Measurements from ENCODE around the gene MYLIP.

Gene MYLIP

DNA sequence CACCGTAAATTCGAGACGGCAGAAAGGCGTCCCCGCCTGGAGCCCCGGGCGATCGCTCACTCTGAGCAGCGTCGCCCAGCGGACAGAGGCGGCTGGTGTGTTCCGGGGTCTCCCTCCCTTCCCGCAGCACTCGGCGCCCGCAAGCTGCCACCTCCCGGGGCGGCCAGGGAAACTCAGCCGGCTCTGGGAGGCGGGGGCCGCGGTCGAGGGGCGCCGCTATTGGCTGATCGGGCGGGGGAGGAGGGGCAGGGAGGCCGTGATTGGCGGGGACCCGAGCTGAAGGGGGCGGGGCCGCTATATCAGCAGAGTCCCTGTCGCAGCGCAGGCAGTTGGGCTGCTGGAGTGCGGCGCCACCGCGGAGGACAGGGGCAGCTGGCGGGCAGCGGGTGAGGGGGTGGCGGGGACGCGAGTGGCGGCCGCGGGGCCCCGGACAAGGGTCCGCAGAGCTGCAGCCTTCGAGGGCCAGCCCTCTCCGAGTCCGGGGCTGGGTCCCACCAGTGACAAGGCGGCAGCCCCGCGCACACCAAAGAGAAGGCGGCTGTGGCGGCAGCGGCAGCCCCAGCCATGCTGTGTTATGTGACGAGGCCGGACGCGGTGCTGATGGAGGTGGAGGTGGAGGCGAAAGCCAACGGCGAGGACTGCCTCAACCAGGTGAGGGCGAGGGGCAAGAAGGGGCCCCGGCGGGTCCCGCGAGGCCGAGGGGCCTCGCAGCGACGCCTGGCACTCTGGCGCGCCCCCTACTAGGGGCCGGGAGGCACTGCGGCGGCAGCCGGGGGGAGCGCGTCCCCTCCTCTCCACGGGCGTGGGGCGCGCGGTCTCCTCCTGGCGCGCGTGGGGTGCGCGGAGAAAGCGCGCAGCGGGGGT is at the start of gene MYLIP:
MYLIP (plus strand) TSS at position 328 of the 864 bp plus-strand sequence; CDS start at position 565, 237 bp downstream.
- DNase-seq = peak; percentile 96

DNA sequence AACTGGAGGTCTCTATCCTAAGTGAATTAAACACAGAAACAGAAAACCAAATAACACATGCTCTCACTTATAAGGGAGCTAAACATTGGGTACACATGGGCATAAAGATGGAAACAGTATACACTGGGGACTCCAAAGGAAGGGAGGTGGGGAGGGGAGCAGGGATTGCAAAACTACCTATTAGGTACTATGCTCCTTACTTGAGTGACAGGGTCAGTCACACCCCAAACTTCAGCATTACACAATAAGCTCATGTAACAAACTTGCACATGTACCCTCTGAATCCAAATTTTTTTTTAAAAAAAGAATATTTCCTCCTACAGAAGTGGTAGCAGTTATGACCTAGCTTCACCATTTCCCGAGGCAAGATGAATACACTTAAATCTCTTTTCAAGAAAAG is 49.5 kb upstream of the MYLIP start:
- no peak for DNase-seq

DNA sequence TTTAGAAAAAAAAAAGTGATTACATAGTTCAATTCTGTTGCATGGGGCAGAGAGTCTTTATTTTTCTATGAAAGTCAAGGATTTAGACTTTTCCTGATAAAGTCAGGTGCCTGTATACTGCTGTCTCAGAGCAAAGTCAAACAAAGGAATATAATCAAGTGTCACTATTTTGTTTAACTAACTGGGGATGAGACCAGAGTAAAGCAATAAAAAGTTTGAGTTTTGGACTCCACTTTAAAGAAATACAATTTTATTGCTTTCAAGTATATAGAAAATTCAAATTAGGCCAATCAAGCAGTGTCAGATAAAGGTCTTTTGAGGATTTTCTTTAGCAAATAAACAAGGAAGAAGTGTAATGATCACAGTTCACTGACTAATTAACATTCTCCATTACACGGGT is 48.7 kb upstream of the MYLIP start:
- no peak for DNase-seq

DNA sequence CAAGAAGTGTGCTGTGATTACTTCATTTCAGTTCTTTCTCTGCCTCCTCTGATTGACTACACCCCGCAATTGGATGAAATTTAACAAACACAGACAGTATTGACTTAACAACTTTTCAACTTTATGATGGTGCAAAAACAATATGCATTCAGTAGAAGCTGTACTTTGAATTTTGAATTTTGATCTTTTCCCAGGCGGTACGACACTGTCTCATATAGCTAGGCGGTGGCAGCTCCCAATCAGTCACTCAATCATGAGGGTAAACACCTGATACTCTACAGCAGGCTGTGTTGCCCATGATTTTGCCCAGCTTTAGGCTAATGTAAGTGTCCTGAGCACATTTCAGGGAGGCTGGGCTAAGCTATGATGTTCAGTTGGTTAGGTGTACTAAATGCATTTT is 47.6 kb upstream of the MYLIP start:
- DNase-seq = no peak

DNA sequence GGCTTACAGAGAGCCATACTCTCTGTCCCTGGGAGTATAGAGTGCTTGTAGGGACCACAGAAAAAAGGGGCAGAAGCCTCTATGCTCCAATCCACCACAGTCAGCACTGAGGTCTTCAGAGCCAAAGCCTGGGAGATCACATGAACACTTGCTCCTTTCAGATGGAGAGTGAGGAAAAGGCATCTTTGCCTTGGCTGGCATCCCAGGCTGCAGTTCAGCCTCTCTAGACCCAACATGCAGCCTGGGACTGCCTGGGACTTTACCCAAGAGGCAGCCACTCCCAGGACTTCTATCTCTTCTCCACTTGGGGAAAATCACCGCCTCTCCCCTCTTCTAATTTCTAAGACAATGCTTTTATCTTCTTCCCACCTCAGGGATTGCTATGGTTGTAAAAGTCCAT is 46.5 kb upstream of the MYLIP start:
- DNase-seq = no peak

DNA sequence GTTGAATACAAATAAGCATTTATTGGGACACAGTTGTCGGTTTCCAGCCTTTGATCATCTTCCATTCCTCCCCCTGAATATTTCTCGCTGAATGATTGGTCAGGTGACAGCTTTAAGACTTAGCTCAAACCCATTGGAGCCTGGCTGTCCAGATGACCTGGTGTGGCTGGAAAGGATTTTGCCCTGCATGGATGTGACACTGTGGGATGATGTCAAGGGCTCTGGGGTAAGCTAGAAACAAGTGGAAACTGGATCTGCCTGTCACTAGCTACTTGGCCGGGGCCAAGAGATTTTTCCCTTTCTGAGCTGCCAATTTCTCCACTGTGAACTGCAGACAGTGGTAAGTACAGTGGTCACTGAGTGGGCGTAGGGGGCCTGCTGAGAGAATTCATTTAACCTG is 41.9 kb upstream of the MYLIP start:
- no peak for DNase-seq

DNA sequence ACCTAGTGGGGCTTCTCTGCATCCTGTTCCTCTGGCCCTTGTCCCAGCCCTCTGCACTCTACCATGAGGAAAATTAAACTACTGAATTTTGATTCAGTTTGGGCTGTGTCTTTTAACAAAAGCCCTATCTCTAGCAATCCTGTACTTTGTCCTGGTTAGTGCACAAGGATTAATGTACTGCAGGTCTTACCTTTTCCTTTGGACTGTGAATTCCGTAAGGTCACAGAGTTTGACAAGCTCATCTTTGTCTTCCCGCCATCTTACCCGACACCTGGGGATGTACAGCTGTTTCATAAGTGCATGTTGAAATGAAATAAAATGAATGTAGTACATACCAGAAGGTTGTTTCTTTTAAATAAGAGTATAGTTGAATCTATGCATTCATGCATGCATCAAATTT is 41.5 kb upstream of the MYLIP start:
- no peak for DNase-seq

DNA sequence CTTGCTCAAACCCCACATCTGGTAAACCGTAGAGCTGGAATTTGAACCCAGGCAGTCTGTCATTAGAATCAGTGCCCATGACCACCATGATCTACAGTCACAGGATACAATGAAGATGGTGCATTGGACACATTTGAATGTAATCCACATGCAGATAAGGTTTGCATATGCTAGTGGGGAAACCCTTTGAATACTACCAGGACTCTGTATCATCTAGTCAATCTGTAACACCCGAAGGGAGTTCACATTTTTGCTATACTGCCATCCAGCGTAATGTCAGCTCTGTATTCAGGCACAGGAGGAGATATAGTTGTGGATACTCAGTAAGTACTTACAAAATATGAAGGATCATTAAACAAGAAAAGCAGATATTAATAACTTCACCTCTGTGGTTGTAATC is 40.5 kb upstream of the MYLIP start:
- no peak for DNase-seq

DNA sequence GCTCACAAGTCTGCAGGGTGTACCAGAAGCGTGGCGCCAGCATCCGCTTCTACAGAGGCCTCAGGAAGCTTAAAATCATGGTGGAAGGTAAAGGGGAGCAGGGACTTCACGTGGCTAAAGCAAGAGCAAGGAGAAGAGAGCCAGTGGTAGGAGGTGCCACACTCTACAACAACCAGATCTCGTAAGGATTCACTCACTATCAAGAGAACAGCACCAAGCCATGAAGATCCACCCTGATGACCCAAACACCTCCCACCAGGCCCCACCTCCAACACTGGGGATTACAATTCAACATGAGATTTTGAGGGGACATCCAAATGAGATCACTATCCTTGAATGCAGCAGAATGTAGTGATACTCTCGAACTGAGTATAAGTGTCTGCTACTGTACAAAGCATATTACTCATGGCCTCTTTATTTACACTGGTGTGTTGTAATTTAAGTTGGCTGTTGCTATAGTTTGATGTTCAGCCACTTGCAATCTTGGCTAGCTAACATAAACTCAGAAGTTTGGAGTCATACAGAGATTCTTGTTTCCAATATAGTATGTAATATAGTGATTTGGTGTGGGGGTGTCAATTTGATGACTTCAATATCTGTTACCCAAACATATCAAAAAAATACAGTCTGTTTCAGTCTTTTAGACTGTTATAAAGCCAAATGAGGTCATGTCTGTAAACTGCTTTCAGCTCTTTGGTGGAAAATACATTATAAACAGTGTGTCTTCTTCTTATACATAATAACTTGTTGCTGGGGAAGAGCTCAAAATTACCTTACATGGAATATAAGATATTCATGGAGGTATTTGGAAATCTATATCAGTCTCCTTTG is 39.4 kb upstream of the MYLIP start:
- DNase-seq = no peak

DNA sequence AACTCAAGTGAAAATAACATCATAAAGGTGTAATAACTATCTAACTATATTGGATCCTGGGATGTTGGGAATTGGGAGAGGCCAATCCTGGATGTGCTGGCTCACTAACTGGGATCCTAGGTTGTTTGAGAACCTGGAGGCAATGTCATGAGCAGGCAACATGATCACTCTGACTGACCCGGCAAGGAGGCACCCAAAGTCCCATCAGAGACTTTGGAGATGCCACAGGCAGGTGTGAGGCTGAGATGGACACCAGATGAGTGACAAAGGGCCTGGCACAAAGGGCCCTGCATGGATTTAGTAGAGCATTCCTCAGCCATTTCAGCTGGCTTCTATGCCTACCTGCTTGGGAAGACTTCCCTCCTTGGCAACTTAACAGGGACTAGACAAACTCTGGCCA is 38.4 kb upstream of the MYLIP start:
- no peak for DNase-seq

DNA sequence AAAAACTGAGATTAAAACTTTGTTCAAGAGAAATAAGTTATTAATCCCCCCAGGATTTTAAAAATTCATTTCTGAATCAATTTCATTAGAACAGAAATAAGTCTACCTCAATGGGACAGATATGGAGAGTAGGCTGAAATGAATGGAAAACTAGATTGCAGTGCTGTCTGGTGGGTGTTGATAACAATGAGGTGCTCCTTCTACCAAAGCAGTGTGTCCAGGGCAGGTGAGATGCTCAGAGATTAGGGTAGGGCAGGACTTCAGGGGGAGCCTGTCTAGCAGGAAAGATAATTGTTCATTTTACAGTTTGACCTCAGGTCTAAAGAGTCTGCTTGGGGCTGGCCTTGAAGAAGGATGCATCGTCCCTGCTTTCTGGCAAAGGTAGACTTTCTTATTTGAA is 38.0 kb upstream of the MYLIP start:
- DNase-seq = no peak

DNA sequence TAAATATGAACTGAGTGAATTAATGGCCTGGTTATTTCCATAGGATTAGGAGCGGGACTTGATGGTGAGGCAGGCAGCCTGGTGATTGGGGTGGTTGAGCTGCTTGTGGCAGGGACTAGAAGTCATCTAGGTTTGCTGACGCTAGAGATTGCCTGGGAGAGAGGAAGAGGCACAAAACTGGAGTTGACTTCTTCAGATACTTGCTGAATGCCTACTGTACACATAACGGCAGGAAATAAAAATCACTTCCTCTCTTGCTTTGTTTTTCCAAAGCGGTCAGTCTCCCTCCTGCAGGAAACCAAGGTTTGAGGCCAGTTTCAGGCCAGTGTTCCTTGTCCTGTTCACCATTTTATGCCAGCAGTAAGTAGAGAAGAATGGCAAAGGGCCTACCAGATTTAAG is 36.7 kb upstream of the MYLIP start:
- DNase-seq = no peak

DNA sequence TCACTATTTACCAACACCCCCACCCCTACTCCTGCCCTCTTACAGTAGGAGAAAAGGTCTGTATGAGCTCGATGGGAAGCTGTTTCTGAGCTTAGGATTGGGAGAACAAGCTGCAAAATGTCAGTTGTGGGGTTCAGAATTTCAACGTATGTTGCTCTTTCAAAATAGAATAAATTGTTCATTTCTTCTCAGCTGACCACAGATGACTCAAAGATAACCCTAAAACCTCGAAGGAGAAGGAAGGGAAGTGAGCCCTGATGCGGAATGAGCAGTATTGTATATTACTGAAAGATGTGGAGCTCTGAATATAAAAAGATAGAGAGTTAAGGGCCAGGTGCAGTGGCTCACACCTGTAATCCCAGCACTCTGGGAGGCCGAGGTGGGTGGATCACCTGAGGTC is 35.9 kb upstream of the MYLIP start:
- DNase-seq = no peak

DNA sequence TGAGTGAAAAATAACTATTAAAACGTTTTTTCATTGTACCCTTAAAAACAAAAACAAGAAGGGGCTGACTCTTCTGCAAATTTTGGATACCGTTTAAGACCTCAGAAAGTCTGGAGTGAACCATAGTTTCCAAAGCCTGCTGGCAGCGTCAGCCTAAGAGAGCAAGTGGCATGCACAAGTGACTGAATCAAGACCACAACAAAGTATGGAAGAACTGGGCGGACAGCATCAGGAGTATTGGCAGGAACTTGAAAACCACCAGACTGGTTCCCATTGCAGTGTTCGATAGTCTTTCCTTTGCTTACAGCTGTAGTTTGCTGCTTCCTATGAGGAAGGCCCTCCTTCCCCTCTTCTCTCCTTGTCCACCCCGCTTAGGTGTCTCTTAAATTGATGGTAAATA is 33.7 kb upstream of the MYLIP start:
- DNase-seq = no peak

DNA sequence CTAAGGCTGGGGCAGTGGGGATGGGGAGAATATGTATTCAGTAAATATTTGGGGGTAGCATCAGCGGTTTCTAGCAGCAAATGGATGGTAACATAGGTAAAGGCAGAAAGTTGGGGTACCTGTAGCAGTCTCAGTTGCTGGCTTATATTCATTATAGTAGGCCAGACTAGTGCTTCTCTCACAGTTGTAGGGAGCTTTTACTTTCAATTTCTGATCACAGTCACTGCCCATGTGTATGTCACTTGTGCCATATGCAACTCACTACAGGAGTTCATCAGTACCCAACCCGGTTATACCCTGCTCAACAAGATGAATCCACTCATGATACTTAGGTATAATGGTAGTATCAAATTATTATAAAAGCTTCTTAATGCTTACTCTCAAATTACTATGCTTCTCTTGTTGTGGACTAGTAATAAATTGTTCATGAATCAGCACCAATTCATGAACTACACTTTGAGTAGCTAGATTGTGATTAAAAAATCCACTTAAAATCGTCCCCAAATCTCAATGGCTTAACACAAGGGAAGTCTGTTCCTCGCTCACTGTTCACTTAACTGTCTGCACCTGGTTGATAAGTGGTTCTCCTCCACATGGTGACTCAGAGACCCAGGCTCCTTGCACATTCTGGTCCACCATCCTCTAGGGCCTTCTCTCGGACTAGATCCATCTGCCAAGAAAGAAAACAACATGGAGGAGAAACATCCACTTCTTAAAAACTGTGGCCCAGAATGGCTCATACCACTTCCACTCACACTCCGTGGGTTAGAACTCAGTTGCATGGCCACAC is 31.3 kb upstream of the MYLIP start:
- no peak for DNase-seq

DNA sequence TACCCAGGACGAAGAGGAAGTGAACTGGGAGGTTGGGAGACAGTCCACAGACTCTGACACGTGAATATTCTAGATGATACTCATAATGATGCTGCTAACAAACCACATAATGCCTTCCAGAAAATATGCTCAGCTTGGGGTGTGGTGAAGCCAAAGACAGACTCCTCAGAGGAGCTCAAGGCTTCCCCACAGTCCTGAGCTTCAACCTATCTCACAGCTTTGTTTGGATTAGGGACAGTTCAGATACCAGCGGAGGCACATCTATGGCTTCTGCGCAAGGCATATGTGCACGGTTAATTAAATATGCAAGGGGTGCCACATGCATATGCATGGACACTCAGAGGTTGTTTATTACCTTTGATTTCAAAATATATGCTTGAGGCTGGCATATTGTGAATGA is 30.7 kb upstream of the MYLIP start:
- no peak for DNase-seq

DNA sequence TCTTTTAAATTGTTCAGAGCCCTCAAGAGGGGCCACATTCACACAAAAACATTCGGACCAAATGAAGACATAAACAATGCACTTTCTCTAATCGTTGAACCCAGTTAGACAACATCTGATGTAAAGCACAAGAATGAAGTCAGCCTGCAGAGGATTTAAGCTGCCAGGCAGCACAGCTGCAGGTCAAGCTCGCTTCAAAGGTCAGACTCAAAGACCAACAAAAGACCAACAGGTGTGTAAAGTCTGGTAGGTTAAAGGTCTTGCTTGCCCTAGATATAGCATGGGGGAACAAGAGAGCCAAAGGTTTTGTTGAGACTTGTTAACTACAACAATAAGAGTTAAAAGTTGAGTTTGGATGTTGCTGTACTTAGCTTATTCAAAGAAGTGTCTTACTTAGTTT is 26.7 kb upstream of the MYLIP start:
- no peak for DNase-seq

DNA sequence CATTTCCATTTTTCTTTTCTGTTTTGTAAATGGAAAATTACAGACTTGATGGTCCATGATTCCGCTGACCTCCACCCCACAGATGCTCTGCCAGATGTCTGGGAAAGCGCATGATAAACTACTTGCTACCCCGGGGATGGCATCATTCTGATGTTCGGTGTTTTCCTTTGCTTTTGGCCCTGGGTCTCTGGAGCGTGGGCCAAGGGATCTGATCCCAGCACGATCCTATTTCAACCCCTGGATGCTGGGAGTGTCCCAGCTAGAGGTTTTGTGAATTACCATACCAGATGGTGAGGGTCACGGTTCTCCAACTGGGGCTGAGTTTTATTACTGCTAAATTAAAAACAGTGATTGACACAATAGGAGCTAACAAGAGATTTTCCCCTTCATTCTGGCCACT is 25.2 kb upstream of the MYLIP start:
- no peak for DNase-seq

DNA sequence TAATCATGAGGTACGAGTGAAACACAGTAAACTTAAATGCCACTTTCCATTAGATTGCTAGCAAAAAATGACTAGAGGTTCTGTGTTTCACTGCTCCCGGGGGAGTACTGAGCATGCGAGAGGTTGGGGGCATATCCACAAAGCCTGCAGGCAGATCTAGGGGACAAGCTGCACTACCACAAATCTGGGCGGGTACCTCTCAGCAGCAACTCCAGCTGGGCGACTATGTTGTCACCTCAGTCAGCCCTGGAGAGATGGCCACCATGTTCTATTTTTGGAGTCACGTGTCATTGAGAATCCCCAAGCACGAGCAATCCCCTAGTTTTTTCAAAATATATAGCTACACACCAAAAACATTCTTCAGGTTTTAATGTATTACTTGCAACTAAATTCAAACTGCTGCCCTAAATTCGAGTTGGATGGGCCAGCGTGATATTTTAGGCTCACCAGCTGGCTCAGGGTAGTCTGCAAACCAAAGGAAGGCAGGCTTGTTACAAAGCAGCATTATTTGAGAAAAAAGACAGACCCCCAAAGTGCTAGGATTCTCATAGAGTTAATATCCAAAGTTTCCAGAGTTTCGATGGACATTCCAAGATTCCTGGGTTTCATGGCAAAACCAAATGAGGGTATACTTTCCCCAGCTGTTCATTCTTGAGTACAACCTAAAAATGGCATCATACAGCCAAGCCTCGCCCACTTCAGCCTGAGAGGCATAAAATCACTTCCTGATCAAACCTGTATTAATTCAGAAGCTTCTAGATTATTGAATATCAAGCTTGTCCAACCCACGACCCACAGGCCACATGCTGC is 24.1 kb upstream of the MYLIP start:
- no peak for DNase-seq

DNA sequence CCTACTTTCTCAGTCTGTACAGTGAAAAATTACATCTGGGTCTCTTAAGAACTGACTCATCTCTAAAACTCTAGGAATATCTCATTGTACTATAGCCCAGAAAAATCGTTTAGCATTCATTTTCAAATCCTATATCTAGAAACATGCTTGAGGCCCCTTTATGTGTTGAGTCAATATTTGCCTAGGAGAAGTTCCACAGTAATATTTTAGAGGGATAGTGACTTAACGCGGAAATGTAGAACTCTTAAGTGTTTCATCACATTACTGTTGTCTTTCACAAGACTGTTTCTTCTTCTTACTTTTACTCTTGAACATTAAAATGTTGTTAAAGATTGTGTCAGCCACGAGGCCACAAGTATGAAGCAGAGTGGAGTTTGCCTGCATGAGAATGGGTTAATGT is 23.0 kb upstream of the MYLIP start:
- DNase-seq = no peak

DNA sequence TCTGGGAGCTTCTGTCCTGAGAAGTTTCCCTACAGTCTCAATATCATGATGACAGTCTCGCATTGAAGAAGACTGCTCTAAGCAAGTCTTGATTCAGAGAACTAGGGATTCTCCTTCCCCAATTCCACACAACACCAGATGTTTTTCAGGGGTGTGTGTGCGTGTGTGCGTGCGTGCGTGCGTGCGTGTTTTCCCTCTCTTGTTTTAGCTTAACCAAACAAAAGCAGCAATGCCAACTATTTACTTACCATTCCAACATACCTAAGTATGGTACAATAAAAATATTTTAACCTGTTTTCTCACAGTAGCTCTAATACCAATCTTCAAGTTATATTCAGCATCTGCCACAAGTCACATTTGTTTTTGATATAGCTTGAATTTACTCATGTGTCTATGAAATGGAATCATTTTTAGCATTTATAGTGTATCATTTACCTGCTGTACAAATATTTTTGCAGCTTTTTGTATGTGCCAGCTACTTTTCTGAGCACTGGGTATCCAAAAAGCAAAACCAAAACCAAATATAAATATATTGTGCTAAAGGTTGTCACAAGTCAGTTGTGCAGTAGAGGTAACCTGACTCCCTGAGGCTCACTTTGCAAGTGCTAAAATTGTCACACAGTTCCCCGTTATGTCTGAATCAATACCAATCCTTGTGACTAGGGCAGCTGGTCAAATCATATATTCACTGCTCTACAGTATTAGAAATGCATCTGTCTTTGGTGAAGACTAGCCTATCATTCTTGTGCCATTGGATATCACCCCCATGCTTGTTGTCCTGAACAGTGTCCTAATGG is 21.7 kb upstream of the MYLIP start:
- DNase-seq = no peak

DNA sequence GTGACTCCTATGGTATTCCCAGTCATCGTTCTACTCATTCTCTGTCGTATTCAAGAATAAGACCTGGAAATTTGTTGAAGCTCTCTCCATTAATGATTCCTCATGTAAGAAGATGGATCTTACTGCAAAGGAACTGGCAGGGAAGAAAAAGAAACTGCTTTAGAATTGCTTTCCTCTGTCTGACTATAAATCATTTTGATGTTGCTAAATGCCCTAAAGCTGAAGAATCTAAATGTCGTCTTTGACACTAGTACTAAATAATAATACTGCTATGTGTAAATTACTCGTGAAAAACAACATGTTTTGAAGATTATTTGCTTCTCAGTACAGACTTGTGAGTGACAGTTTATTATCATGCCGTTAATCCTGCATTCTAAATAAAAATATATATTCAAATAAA is 20.5 kb upstream of the MYLIP start:
- no peak for DNase-seq
